GM12875 (cell line): ENCODE measurements around the gene MZF1.

Experiments
- H3K4me3 ChIP-seq: one replicate; pipeline ENCODE4 v1.5.1; 2011; ENCODE audit warnings: low read depth, low read length, control low read depth
- TF ChIP-seq, protein P1 (sequence below): IDR thresholded peaks from 2 replicates; pipeline ENCODE4 v1.5.1; 2011; ENCODE audit warnings: low read depth, mild to moderate bottlenecking, control low read depth, inconsistent platforms, low read length, moderate library complexity, borderline replicate concordance; ENCODE audit not compliant: insufficient read depth

The MZF1 gene

DNA sequence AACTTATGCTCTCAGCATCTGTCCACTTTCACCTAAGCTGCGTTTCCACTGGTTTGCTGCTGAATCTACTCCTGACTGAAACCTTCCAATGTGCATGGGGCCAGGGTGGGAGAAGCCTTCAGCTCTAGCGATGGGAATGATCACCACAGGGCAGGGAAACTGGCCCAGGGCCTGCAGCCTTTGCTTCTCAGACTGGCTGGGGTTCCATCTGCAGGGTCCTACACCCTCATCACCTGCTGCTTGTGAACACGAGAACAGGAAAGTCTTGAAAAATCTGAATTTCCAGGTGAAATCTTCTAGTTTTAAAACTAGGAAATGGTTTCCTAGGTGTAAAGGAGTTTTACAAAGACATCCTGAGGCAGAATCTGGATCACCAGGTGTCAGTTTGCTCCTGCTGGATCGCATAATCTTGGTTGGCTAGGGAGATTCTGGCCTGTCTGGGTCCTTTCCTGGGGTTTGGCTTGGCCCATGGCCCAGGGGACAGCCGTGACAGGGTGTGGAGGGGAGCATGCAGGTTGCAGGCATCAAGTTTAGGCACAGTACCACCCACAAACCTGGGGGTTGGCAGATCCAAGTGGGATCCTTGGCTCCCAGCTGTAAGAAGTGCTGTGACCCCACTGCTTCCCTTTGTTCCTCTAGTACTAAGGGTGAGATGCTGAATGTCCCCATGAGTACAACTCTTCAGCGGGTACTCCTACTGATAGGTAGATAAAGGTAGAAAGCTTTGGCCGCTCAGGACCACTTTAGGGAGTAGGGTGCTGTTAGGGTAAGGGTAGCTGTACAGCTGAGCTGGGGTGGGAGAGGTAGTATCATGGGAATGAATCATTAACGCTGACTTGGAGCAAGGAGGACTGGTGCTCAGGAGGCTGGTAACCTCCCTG is 12.9 kb downstream of the MZF1 start:
- TF ChIP-seq, protein P1, sequence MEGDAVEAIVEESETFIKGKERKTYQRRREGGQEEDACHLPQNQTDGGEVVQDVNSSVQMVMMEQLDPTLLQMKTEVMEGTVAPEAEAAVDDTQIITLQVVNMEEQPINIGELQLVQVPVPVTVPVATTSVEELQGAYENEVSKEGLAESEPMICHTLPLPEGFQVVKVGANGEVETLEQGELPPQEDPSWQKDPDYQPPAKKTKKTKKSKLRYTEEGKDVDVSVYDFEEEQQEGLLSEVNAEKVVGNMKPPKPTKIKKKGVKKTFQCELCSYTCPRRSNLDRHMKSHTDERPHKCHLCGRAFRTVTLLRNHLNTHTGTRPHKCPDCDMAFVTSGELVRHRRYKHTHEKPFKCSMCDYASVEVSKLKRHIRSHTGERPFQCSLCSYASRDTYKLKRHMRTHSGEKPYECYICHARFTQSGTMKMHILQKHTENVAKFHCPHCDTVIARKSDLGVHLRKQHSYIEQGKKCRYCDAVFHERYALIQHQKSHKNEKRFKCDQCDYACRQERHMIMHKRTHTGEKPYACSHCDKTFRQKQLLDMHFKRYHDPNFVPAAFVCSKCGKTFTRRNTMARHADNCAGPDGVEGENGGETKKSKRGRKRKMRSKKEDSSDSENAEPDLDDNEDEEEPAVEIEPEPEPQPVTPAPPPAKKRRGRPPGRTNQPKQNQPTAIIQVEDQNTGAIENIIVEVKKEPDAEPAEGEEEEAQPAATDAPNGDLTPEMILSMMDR, result no peak
- peak overlapping the region; percentile 96 for H3K4me3 ChIP-seq

DNA sequence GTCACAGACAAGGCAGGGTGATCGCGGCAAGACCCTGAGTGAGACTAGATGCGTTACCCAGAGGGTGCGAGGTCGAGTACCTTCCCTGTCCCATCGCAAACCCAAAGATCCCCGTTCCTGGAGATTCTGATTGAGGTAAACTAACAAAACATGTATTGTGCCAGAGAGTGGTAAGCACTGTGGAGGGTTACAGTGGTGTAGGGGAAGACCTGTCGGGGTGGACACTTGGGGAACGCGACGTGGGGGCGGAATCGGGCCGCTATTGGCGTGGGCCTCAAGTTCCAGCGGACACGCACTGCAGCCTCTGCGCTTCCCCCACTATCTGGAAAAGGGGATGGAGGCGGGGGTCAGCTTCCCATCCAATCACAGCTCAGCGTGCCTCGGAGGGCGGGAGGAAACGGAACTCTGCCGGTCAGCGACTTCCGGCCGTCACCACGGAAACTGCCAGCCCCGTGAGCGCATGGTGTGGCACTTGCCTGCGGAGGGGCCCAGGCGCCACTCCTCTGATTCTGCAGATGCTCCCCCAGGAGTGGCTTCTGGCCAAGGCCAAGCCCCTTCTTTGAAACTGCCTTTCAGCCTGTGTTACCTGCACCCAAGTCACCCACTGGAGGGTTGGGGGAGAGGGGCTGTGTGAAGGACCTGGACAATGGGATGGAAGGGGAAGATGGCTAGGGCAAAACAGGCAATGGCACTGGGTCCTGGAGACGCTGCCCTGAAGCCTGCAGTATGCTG is 13.7 kb downstream of the MZF1 start:
- TF ChIP-seq, protein P1, result no peak
- peak overlapping the region; percentile 96 for H3K4me3 ChIP-seq

DNA sequence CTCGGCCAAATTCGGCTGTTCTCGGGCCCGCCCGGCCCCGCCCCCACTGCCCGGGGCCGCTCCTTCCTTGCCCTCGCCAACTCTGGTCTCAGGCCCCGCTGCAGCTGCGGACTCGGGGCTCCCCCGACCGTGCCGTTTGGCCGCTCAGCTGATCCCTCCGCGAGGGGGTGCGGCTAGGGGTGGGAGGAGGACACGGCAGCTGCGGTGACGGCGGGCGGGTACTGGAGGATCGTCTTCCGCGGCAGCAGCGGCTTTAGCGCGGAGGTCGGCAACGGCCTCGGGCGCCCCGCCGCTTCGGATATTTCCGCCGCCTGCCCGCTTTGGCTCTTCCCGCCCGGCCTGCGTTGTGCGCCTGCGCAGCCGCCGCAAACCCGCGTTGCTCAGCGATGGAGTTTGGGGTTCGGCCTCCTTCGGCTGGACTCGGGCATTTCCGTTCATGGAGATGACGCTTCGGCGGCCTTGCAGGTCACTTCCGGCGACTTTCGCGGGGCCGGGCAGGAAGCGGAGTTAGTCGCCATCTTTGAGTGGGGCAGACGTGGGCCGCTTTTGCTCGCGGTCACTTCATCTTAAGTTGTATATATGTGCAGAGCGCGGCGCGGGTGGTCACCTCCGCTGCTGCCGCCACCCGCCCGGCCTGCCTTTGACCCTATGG is 14.4 kb downstream of the MZF1 start:
- peak overlapping the region; percentile 96 for H3K4me3 ChIP-seq
- TF ChIP-seq, protein P1, result no peak

DNA sequence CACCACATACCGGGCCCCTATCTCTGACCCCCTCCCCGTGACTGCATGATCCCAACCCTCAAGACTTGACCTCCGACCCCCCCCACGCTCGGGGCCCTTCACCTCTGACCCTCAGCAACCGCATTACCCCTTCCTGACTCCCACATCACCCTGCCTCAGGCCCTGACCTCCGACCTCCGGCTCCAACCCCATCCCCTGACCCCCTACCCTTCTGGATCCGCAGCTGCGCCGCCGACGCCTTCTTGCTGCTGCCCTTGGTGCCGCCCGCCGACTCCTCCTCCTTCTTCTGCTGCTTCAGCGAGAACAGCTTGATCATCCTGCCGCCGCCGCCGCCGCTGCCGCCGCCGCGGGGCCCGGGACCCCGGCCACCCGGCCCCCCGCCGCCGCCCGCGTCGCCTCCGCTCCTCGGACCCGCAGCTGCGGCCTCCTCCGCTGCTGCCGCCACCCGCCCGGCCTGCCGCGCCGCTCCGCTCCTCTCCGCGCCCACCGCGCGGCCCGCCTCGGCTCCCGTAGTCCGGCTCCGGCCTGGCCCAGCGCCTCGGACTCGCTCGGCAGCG is 15.0 kb downstream of the MZF1 start, which contains the start of gene UBE2M:
Gene UBE2M, minus strand, starts transcription at position 546 of the 557 bp plus-strand sequence. Its CDS starts 230 bp downstream, at position 316.
- H3K4me3 ChIP-seq, result peak within 1 kb of the TSS; percentile 96
- TF ChIP-seq, protein P1, result no peak

DNA sequence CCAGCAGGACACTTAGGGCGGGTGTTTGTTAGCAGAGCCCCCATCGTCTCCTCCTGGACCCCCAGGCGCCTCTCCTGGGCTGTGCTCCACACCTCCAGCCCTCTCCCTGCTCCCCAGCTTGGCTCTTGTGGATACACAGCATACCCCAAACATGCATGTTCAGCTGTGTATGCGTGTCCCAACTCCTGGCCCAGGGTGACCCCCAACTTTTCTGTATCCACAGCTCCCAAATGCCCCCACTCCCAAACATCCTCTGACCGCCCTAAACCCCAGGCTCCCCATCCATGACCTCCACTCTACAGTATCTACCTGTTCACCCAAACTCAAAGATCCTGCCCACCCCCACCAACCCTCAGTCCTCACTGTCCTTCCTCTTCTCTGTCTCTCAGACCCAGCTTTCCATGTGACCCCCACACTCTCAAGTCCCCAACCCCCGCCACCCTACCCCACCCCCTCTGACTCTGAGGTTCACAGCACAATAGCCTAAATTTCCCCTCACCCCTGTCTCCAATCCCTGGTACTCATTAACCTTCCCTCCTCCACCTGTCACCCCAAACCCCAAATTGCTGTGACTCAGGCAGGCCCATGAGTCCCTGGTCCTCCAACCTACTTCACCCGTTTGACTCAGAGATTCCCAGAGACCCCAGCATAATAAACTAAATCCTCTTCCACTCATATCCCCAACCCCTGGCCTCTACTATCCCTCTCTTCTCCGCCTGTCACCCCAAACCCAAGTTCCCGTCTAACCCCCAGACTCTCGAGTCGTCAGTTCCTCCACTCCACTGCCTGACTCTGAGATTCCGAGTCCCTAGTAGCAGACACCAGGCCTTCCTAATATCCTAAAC is 15.7 kb downstream of the MZF1 start:
- TF ChIP-seq, protein P1, result no peak
- H3K4me3 ChIP-seq, result peak overlapping the region; percentile 96

DNA sequence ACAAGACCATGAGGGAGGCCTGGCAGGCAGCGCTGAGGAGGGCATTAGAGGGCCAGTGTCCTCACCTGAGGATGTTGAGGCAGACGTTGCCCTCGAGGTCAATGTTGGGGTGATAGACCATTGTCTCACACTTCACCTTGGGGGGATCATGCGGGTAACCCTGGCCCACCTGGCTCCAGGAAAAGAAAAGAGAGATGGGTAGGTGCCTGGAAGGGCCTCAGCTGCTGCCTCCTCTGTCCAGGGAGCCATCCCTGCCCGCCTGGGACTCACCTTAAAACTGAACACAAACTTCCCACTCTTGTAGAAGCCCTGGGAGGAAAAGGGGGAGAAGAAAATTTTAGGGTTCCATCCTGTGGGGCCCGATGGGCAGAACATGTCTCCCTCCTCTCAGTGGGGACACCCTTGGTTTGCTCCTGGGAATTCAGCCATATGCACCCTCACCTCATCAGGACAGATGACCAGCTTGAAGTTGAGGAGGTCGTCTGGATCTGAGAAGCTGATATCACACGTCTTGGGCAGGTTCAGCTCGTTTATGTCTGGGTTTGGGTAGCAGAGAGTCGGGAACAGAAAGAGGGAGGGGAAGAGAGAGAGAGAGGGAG is 16.4 kb downstream of the MZF1 start:
- peak overlapping the region; percentile 96 for H3K4me3 ChIP-seq

More for the DNA sequence above, 16.4 kb downstream of the MZF1 start:
- TF ChIP-seq, protein P1, result no peak
